Body of pancreas (tissue), 4 donors: ENCODE results near the gene IL1RAPL1.

Source experiments
- CTCF ChIP-seq, 7 experiments: fragments of 450-650 bp in 4 of 7; fragments of 200-600 bp in 3 of 7; sonication (generic) in 3 of 7; IDR thresholded peaks; one replicate each; pipeline ENCODE4 v1.5.1; 2016 to 2019; ENCODE audit warnings: antibody characterized with exemption in 7 of 7
- POLR2A ChIP-seq, 3 donors: fragments of 450-650 bp; IDR thresholded peaks; one replicate each; pipeline ENCODE4 v1.6.1; 2016; ENCODE audit warnings: antibody characterized with exemption in 3 of 3, mild to moderate bottlenecking in 2 of 3

- no peak for TF ChIP-seq CTCF (IDR thresholded peaks at IDR 0.05)
- no peak for TF ChIP-seq POLR2A (IDR thresholded peaks at IDR 0.05)
These were observed 1102.8 kb downstream of the IL1RAPL1 start for GRCh38 chrX:29690061-29690460.
